Upper lobe of left lung (tissue), 4 donors: ENCODE data around the gene SRSF8.

Experiments
- POLR2A ChIP-seq, 4 donors: fragments of 450-650 bp; IDR thresholded peaks; one replicate each; pipeline ENCODE4 v1.5.1; 2016 to 2017; ENCODE audit warnings: antibody characterized with exemption in 4 of 4, mild to moderate bottlenecking in 2 of 4
- POLR2AphosphoS5 ChIP-seq, 2 donors: sonication (generic); formaldehyde crosslinking; IDR thresholded peaks; one replicate each; pipeline ENCODE4 v1.5.1; 2017; ENCODE audit warnings: antibody characterized with exemption in 2 of 2
- TF ChIP-seq, protein P1 (sequence below), 6 experiments: fragments of 450-650 bp in 4 of 6; fragments of 200-600 bp in 2 of 6; sonication (generic) in 2 of 6; IDR thresholded peaks; one replicate each; pipeline ENCODE4 v1.5.1; 2016 to 2019; ENCODE audit warnings: antibody characterized with exemption in 6 of 6

DNA sequence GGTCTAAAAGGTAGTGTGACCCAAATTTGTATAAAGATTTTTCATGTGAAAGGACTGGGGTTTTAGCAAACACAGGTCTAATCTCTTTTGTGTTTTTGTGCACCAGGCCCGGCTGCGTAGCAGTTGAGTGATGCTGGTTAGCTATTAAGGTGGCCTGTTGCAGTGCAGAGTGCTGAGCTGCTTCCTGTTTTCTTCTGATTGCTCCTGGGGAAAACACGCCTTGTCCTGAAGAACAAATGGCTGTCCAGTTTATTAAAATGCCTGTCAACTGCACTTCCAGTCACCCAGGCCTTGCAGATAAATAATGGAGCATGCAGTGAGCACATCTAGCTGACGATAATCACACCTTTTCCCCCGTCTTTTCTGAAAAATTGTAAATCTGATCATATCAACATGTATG lies 1.8 kb downstream of the SRSF8 start:
- TF ChIP-seq POLR2A (IDR thresholded peaks at IDR 0.05): peak in 3 of 4 donors; percentile 71 to 94 (median 88)
- TF ChIP-seq, protein P1, sequence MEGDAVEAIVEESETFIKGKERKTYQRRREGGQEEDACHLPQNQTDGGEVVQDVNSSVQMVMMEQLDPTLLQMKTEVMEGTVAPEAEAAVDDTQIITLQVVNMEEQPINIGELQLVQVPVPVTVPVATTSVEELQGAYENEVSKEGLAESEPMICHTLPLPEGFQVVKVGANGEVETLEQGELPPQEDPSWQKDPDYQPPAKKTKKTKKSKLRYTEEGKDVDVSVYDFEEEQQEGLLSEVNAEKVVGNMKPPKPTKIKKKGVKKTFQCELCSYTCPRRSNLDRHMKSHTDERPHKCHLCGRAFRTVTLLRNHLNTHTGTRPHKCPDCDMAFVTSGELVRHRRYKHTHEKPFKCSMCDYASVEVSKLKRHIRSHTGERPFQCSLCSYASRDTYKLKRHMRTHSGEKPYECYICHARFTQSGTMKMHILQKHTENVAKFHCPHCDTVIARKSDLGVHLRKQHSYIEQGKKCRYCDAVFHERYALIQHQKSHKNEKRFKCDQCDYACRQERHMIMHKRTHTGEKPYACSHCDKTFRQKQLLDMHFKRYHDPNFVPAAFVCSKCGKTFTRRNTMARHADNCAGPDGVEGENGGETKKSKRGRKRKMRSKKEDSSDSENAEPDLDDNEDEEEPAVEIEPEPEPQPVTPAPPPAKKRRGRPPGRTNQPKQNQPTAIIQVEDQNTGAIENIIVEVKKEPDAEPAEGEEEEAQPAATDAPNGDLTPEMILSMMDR (IDR thresholded peaks at IDR 0.05): peak in 1 of 6 experiments; percentile 5
- TF ChIP-seq POLR2AphosphoS5 (IDR thresholded peaks at IDR 0.05): peak; percentile 74 to 94
